WTC11 (cell line): ENCODE measurements around the gene ZNF366. TPM values are rescaled to one million over a fixed set of nuclear protein-coding genes. Genes with fewer than 3 reads are reported as not detected.

Experiments
- ATAC-seq: fragments of 200-7000 bp; cut with Tn5 transposase; 2 replicates; pipeline ENCODE4 v1.10.0; 2021; ENCODE audit warnings: mild to moderate bottlenecking, moderate library complexity
- CTCF ChIA-PET: fragments of 300-600 bp; sonication (Branson Sonifier 250); formaldehyde crosslinking; loops from one replicate; lab custom pipeline; 2021; ENCODE audit warnings: antibody characterized with exemption; lab: Charles Lee
- POLR2A ChIA-PET: fragments of 350-600 bp; sonication (Branson Sonifier 250); formaldehyde crosslinking; loops from one replicate; lab custom pipeline; 2021; ENCODE audit warnings: antibody characterized with exemption; lab: Charles Lee
- DNase-seq: peaks from one replicate; pipeline ENCODE4 v3.0.0; 2021; ENCODE audit warnings: low spot score
- H3K27ac Mint-ChIP-seq: 2 replicates; pipeline ENCODE4 v1.8.0; 2021; ENCODE audit warnings: mixed read lengths
- H3K27me3 Mint-ChIP-seq: 2 replicates; pipeline ENCODE4 v1.8.0; 2021; ENCODE audit warnings: low read depth, mild to moderate bottlenecking, moderate library complexity, mixed read lengths
- H3K36me3 Mint-ChIP-seq: 2 replicates; pipeline ENCODE4 v1.8.0; 2021; ENCODE audit warnings: mixed read lengths
- H3K4me1 Mint-ChIP-seq: 2 replicates; pipeline ENCODE4 v1.8.0; 2022; ENCODE audit warnings: mixed read lengths
- H3K4me3 Mint-ChIP-seq: 2 replicates; pipeline ENCODE4 v1.8.0; 2021; ENCODE audit warnings: mild to moderate bottlenecking, moderate library complexity, mixed read lengths
- H3K9me3 Mint-ChIP-seq: 2 replicates; pipeline ENCODE4 v1.8.0; 2021; ENCODE audit warnings: mixed read lengths
- ATF1 ChIP-seq: sonication (generic); formaldehyde crosslinking; IDR thresholded peaks from 2 replicates; pipeline ENCODE4 v1.8.1; 2023; ENCODE audit warnings: mild to moderate bottlenecking, moderate library complexity, missing genetic modification reagents
- ATF2 ChIP-seq: sonication (generic); formaldehyde crosslinking; IDR thresholded peaks from 2 replicates; pipeline ENCODE4 v1.8.1; 2022; ENCODE audit warnings: low read depth, missing genetic modification reagents, borderline replicate concordance
- ATF6 ChIP-seq: sonication (generic); formaldehyde crosslinking; IDR thresholded peaks from 2 replicates; pipeline ENCODE4 v1.8.1; 2023; ENCODE audit warnings: mild to moderate bottlenecking, missing genetic modification reagents
- ESRRA ChIP-seq: sonication (generic); formaldehyde crosslinking; IDR thresholded peaks from 2 replicates; pipeline ENCODE4 v1.8.1; 2022; ENCODE audit warnings: mild to moderate bottlenecking, missing genetic modification reagents, borderline replicate concordance
- GABPB1 ChIP-seq: sonication (generic); formaldehyde crosslinking; IDR thresholded peaks from 2 replicates; pipeline ENCODE4 v1.8.1; 2023; ENCODE audit warnings: mild to moderate bottlenecking, missing genetic modification reagents
- GRHL2 ChIP-seq: fragments of 250-450 bp; sonication (Bioruptor Pico); IDR thresholded peaks from 2 replicates; pipeline ENCODE4 v1.8.0; 2022; ENCODE audit warnings: mild to moderate bottlenecking, moderate library complexity; ENCODE audit not compliant: insufficient replicate concordance, severe bottlenecking
- IRF2 ChIP-seq: sonication (generic); formaldehyde crosslinking; IDR thresholded peaks from 2 replicates; pipeline ENCODE4 v1.8.0; 2022; ENCODE audit warnings: low read depth, missing genetic modification reagents, borderline replicate concordance
- JAZF1 ChIP-seq: fragments of 250-450 bp; sonication (Bioruptor Pico); IDR thresholded peaks from 2 replicates; pipeline ENCODE4 v1.9.0; 2021; ENCODE audit warnings: moderate library complexity, mild to moderate bottlenecking, inconsistent platforms
- KAT7 ChIP-seq: sonication (generic); formaldehyde crosslinking; IDR thresholded peaks from 2 replicates; pipeline ENCODE4 v1.8.1; 2023; ENCODE audit warnings: missing genetic modification reagents, mild to moderate bottlenecking, borderline replicate concordance
- MLX ChIP-seq: sonication (generic); formaldehyde crosslinking; IDR thresholded peaks from 2 replicates; pipeline ENCODE4 v1.8.1; 2023; ENCODE audit warnings: mild to moderate bottlenecking, missing genetic modification reagents, moderate library complexity
- MYBL2 ChIP-seq: sonication (generic); formaldehyde crosslinking; IDR thresholded peaks from 2 replicates; pipeline ENCODE4 v1.8.1; 2023; ENCODE audit warnings: mild to moderate bottlenecking, moderate library complexity, missing genetic modification reagents
- NFATC4 ChIP-seq: fragments of 250-450 bp; sonication (Bioruptor Pico); IDR thresholded peaks from 2 replicates; pipeline ENCODE4 v1.9.0; 2021; ENCODE audit warnings: mild to moderate bottlenecking
- NFYB ChIP-seq: sonication (generic); formaldehyde crosslinking; conservative IDR thresholded peaks from 2 replicates; pipeline ENCODE4 v1.8.0; 2022; ENCODE audit warnings: low read depth, missing genetic modification reagents
- NR1H2 ChIP-seq: sonication (generic); formaldehyde crosslinking; IDR thresholded peaks from 2 replicates; pipeline ENCODE4 v1.9.0; 2021; ENCODE audit warnings: mild to moderate bottlenecking, moderate library complexity, missing genetic modification reagents
- NR2C2 ChIP-seq: sonication (generic); formaldehyde crosslinking; IDR thresholded peaks from 2 replicates; pipeline ENCODE4 v1.8.0; 2022; ENCODE audit warnings: mild to moderate bottlenecking, missing genetic modification reagents
- NR3C1 ChIP-seq: sonication (generic); formaldehyde crosslinking; conservative IDR thresholded peaks from 2 replicates; pipeline ENCODE4 v1.8.1; 2023; ENCODE audit warnings: low read depth, mild to moderate bottlenecking, missing genetic modification reagents
- OVOL2 ChIP-seq: fragments of 250-450 bp; sonication (Bioruptor Pico); IDR thresholded peaks from 2 replicates; pipeline ENCODE4 v1.9.0; 2021; ENCODE audit warnings: mild to moderate bottlenecking, borderline replicate concordance
- SOX15 ChIP-seq: fragments of 250-450 bp; sonication (Bioruptor Pico); IDR thresholded peaks from 2 replicates; pipeline ENCODE4 v1.9.0; 2021; ENCODE audit warnings: mild to moderate bottlenecking
- TCF7 ChIP-seq: sonication (generic); formaldehyde crosslinking; IDR thresholded peaks from 2 replicates; pipeline ENCODE4 v1.8.0; 2022; ENCODE audit warnings: mild to moderate bottlenecking, low read depth, missing genetic modification reagents, moderate library complexity
- TEAD1 ChIP-seq: sonication (generic); formaldehyde crosslinking; IDR thresholded peaks from 2 replicates; pipeline ENCODE4 v1.8.0; 2022; ENCODE audit warnings: mild to moderate bottlenecking, missing genetic modification reagents
- ZNF138 ChIP-seq: sonication (generic); formaldehyde crosslinking; conservative IDR thresholded peaks from 2 replicates; pipeline ENCODE4 v1.8.1; 2022; ENCODE audit warnings: mild to moderate bottlenecking, moderate library complexity, missing genetic modification reagents
- ZNF219 ChIP-seq: sonication (generic); formaldehyde crosslinking; IDR thresholded peaks from 2 replicates; pipeline ENCODE4 v1.8.0; 2023; ENCODE audit warnings: missing genetic modification reagents, mild to moderate bottlenecking, borderline replicate concordance
- ZNF232 ChIP-seq: sonication (generic); formaldehyde crosslinking; IDR thresholded peaks from 2 replicates; pipeline ENCODE4 v1.8.0; 2022; ENCODE audit warnings: mild to moderate bottlenecking, missing genetic modification reagents
- ZNF317 ChIP-seq: sonication (generic); formaldehyde crosslinking; IDR thresholded peaks from 2 replicates; pipeline ENCODE4 v1.8.1; 2023; ENCODE audit warnings: low read depth, mild to moderate bottlenecking, moderate library complexity, missing genetic modification reagents, borderline replicate concordance
- ZNF416 ChIP-seq: fragments of 250-450 bp; sonication (Bioruptor Pico); IDR thresholded peaks from 2 replicates; pipeline ENCODE4 v1.9.0; 2021; ENCODE audit warnings: mild to moderate bottlenecking, inconsistent platforms
- ZNF423 ChIP-seq: fragments of 250-450 bp; sonication (Bioruptor Pico); IDR thresholded peaks from 2 replicates; pipeline ENCODE4 v2.1.2; 2022; ENCODE audit warnings: mild to moderate bottlenecking, moderate library complexity
- total RNA-seq: library from RNA; stranded (reverse); gene quantifications from 3 replicates; pipeline ENCODE4 v1.2.3, GENCODE V29; 2021
- TF ChIP-seq, protein P1 (sequence below): sonication (generic); formaldehyde crosslinking; IDR thresholded peaks from 2 replicates; pipeline ENCODE4 v1.8.0; 2022; ENCODE audit warnings: missing genetic modification reagents

Gene ZNF366
- total RNA-seq, 1 experiment from 2014 or later = not detected

GRCh38 chr5:72540759-72541438 is 33.7 kb upstream of the ZNF366 start:
- ChIA-PET POLR2A (no interaction called here), CTCF (interaction anchor here (0.6 to 1.7 kb wide), 2 partner anchors 175 to 226 kb away, joined by 3 to 4 read pairs; no protein-coding TSS in a partner anchor)
- Mint-ChIP-seq H3K36me3 (peaks cover 4% of the 10 kb centered on the region; the same call in 1 of the 2 replicates), H3K27ac (no peak overlapping the region), H3K9me3 (peaks cover 16% of the 10 kb centered on the region)
- DNase-seq (no peak), ATAC-seq (peak; percentile 28; the same call in 1 of the 2 replicates)
- TF ChIP-seq ZNF232 (CRISPR knock-in tag) = no peak
- TF ChIP-seq ESRRA (CRISPR knock-in tag) = no peak
- TF ChIP-seq KAT7 = no peak
- TF ChIP-seq ATF1 = no peak
- no peak for TF ChIP-seq ZNF219 (CRISPR knock-in tag)
- TF ChIP-seq, all 79 proteins: peak for 0
- Mint-ChIP-seq H3K4me3 (no peak overlapping the region), H3K4me1 (peaks cover 24% of the 10 kb centered on the region), H3K27me3 (no peaks in the 10 kb centered on the region)

DNA sequence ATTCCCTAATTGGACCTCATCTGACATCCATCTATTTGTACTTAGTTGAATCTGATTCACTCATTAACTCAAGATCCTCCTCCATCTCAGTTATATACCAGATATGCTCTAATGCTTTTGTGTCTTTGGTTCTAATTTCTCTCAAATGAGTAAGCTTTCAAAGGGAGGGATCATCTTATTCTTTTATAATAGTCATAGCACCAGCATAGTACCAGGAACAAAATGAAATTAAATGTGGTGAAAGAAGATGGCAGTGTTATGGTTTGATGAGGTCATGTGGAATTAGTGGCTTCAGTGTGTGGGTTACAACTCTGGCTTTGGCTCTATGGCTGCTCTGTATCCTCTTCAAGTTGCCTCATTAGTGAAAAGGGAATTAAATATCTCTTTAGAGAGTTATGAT is 32.5 kb upstream of the ZNF366 start:
- TF ChIP-seq ATF2 (CRISPR knock-in tag) = no peak
- TF ChIP-seq NFYB (CRISPR knock-in tag) = no peak
- no peak for TF ChIP-seq OVOL2 (CRISPR knock-in tag)
- TF ChIP-seq TEAD1 (CRISPR knock-in tag) = no peak
- no peak for TF ChIP-seq SOX15 (CRISPR knock-in tag)
- TF ChIP-seq JAZF1 (CRISPR knock-in tag) = no peak
- no peak for TF ChIP-seq ZNF138
- TF ChIP-seq ZNF423 (CRISPR knock-in tag) = no peak
- no peak for TF ChIP-seq NR2C2 (CRISPR knock-in tag)
- no peak for TF ChIP-seq GABPB1 (CRISPR knock-in tag)
- Mint-ChIP-seq H3K27me3 (no peaks in the 10 kb centered on the region), H3K36me3 (no peaks in the 10 kb centered on the region), H3K27ac (no peak overlapping the region), H3K4me1 (peaks cover 25% of the 10 kb centered on the region), H3K9me3 (peaks cover 7% of the 10 kb centered on the region; the same call in 1 of the 2 replicates), H3K4me3 (no peak overlapping the region)
- ATAC-seq = no peak
- no peak for DNase-seq
- ChIA-PET POLR2A (no interaction called here), CTCF (no interaction called here)

DNA sequence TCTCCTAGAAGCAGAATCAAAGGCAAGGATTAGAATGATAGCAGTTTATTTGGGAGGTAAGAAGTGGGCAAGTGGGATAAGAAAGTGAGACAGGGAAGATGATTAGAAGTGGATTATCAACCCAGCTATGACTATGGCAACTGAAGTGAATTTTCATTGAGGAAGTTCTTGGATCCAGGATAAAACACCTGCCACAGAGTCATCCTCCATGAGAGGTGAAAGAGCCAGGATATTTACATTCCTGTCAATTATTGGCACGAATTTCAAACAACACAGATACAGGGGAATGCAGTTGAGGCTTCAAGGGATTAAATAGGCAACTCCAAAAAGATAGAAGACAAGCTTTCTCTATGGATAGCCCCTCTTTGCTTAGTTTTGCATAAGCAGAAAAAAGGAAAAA is 31.8 kb upstream of the ZNF366 start:
- H3K36me3 Mint-ChIP-seq = no peaks in the 10 kb centered on the region
- H3K4me3 Mint-ChIP-seq = no peak overlapping the region
- POLR2A ChIA-PET = no interaction called here
- 0 out of 2 replicates have a peak, but pooled peaks cover 3% of the 10 kb centered on the region for H3K9me3 Mint-ChIP-seq
- H3K27me3 Mint-ChIP-seq = no peaks in the 10 kb centered on the region
- no peak for DNase-seq
- CTCF ChIA-PET = interaction anchor here (1.1 to 2.4 kb wide), 2 partner anchors 15 to 75 kb away, joined by 3 to 8 read pairs; no protein-coding TSS in a partner anchor
- H3K27ac Mint-ChIP-seq = no peak overlapping the region
- ATAC-seq = no peak
- H3K4me1 Mint-ChIP-seq = peaks cover 32% of the 10 kb centered on the region
- TF ChIP-seq, protein P1, sequence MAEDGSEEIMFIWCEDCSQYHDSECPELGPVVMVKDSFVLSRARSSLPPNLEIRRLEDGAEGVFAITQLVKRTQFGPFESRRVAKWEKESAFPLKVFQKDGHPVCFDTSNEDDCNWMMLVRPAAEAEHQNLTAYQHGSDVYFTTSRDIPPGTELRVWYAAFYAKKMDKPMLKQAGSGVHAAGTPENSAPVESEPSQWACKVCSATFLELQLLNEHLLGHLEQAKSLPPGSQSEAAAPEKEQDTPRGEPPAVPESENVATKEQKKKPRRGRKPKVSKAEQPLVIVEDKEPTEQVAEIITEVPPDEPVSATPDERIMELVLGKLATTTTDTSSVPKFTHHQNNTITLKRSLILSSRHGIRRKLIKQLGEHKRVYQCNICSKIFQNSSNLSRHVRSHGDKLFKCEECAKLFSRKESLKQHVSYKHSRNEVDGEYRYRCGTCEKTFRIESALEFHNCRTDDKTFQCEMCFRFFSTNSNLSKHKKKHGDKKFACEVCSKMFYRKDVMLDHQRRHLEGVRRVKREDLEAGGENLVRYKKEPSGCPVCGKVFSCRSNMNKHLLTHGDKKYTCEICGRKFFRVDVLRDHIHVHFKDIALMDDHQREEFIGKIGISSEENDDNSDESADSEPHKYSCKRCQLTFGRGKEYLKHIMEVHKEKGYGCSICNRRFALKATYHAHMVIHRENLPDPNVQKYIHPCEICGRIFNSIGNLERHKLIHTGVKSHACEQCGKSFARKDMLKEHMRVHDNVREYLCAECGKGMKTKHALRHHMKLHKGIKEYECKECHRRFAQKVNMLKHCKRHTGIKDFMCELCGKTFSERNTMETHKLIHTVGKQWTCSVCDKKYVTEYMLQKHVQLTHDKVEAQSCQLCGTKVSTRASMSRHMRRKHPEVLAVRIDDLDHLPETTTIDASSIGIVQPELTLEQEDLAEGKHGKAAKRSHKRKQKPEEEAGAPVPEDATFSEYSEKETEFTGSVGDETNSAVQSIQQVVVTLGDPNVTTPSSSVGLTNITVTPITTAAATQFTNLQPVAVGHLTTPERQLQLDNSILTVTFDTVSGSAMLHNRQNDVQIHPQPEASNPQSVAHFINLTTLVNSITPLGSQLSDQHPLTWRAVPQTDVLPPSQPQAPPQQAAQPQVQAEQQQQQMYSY (CRISPR knock-in tag) = no peak
- TF ChIP-seq ZNF416 (CRISPR knock-in tag) (no peak), IRF2 (no peak), MYBL2 (CRISPR knock-in tag) (no peak), ATF6 (CRISPR knock-in tag) (no peak), NR1H2 (CRISPR knock-in tag) (no peak), NR3C1 (CRISPR knock-in tag) (no peak), OVOL2 (CRISPR knock-in tag) (no peak), TCF7 (CRISPR knock-in tag) (no peak), GRHL2 (CRISPR knock-in tag) (no peak), ZNF317 (CRISPR knock-in tag) (no peak), NFATC4 (no peak), MLX (no peak)
